Measurements from ENCODE around the gene NPY.

- TF ChIP-seq CTCF (IDR thresholded peaks at IDR 0.05) (no peak), POLR2AphosphoS5 (IDR thresholded peaks at IDR 0.05) (no peak), EP300 (IDR thresholded peaks at IDR 0.05) (no peak), POLR2A (IDR thresholded peaks at IDR 0.05) (no peak)
Observed at GRCh38 chr7:24325708-24326107, 41.7 kb downstream of the NPY start.

Measured in gastroesophageal sphincter (tissue), 3 donors.